Fibroblast of lung (primary cell): ENCODE measurements around the gene CAPN9. TPM values are rescaled to one million over a fixed set of nuclear protein-coding genes. Genes with fewer than 3 reads are reported as not detected.

ENCODE experiments used
- DNase-seq, 2 donors: peaks; one replicate each; pipeline versions ENCODE4 v3.0.0 to v3.0.0-alpha.2; 2010; ENCODE audit warnings: low read depth in 2 of 2
- H2AFZ ChIP-seq: 2 replicates; pipeline ENCODE4 v1.5.1; 2012; ENCODE audit warnings: low read length, control low read depth, inconsistent platforms
- H3K27ac ChIP-seq: 2 replicates; pipeline ENCODE4 v1.5.1; 2011; ENCODE audit warnings: low read length, control low read depth; ENCODE audit not compliant: insufficient read depth
- H3K27me3 ChIP-seq: 2 replicates; pipeline ENCODE4 v1.5.1; 2011; ENCODE audit warnings: mild to moderate bottlenecking, low read length; ENCODE audit not compliant: control insufficient read depth, insufficient read depth
- H3K36me3 ChIP-seq: 2 replicates; pipeline ENCODE4 v1.5.1; 2011; ENCODE audit warnings: low read length; ENCODE audit not compliant: control insufficient read depth, insufficient read depth
- H3K4me1 ChIP-seq: 2 replicates; pipeline ENCODE4 v1.5.1; 2011; ENCODE audit warnings: low read length; ENCODE audit not compliant: control insufficient read depth, insufficient read depth; ENCODE audit errors: extremely low read depth
- H3K4me2 ChIP-seq: 2 replicates; pipeline ENCODE4 v1.5.1; 2011; ENCODE audit warnings: low read length, control low read depth; ENCODE audit not compliant: insufficient read depth; ENCODE audit errors: extremely low read depth
- H3K4me3 ChIP-seq, 4 experiments: fragments of 200-600 bp in 1 of 4; sonication (generic) in 1 of 4; replicated peaks in 1 of 4; 2 replicates each; pipeline ENCODE4 v1.5.1; 2011 to 2016; ENCODE audit warnings: low read length in 4 of 4, low read depth in 3 of 4, mild to moderate bottlenecking in 3 of 4, control low read depth in 2 of 4, inconsistent platforms in 1 of 4, mixed read lengths in 1 of 4; ENCODE audit not compliant: insufficient read depth in 1 of 4; ENCODE audit errors: control extremely low read depth in 1 of 4
- H3K79me2 ChIP-seq: 2 replicates; pipeline ENCODE4 v1.5.1; 2012; ENCODE audit warnings: mild to moderate bottlenecking, low read length, inconsistent platforms; ENCODE audit not compliant: control insufficient read depth, insufficient read depth
- H3K9ac ChIP-seq: 2 replicates; pipeline ENCODE4 v1.5.1; 2011; ENCODE audit warnings: mild to moderate bottlenecking, low read length, control low read depth; ENCODE audit not compliant: insufficient read depth
- H3K9me3 ChIP-seq: 2 replicates; pipeline ENCODE4 v1.5.1; 2012; ENCODE audit warnings: low read depth, low read length; ENCODE audit not compliant: control insufficient read depth, insufficient read depth
- H4K20me1 ChIP-seq: 2 replicates; pipeline ENCODE4 v1.5.1; 2011; ENCODE audit warnings: low read length; ENCODE audit not compliant: control insufficient read depth, insufficient read depth; ENCODE audit errors: extremely low read depth
- CTCF ChIP-seq, 2 donors: IDR thresholded peaks in 1 of 2; conservative IDR thresholded peaks in 1 of 2; 1 replicate in 1 of 2; 2 replicates in 1 of 2; pipeline ENCODE4 v1.5.1; 2011 to 2012; ENCODE audit warnings: low read length in 2 of 2, control low read depth in 1 of 2, inconsistent platforms in 1 of 2, low read depth in 1 of 2, mild to moderate bottlenecking in 1 of 2
- EZH2 ChIP-seq: IDR thresholded peaks from 2 replicates; pipeline ENCODE4 v1.5.1; 2012; ENCODE audit warnings: low read length, control low read depth, mild to moderate bottlenecking; ENCODE audit errors: missing control alignments
- polyA plus RNA-seq, 2 donors: library from polyadenylated mRNA; depleted of rRNA in 1 of 2; stranded (reverse) in 1 of 2; unstranded in 1 of 2; fragments of >200 nt; gene quantifications; 2 replicates each; pipeline ENCODE4 v1.2.1, GENCODE V29; 2011 to 2012; ENCODE audit warnings: missing spikeins in 1 of 2
- total RNA-seq: library from RNA; depleted of rRNA; stranded (reverse); fragments of >200 nt; gene quantifications from 2 replicates; pipeline ENCODE4 v1.2.1, GENCODE V29; 2014

The CAPN9 gene
- total and polyA plus RNA-seq, 2 donors (not counting 1 experiment from before 2014, with no cell fraction given), result 0.17 TPM; not detected in 1

- Histone ChIP-seq H3K4me3 (no peak overlapping the region), H3K27me3 (no peaks in the 10 kb centered on the region), H3K9ac (no peak overlapping the region), H3K4me1 (peaks cover 23% of the 10 kb centered on the region), H3K79me2 (no peaks in the 10 kb centered on the region), H3K36me3 (no peaks in the 10 kb centered on the region), H3K27ac (peak overlapping the region; percentile 52), H3K4me2 (peak overlapping the region; percentile 42), H2AFZ (no peak overlapping the region), H4K20me1 (no peaks in the 10 kb centered on the region), H3K9me3 (no peaks in the 10 kb centered on the region)
- TF ChIP-seq EZH2 (no peak), CTCF (conservative IDR thresholded peaks at IDR 0.05 in 1 of 2, IDR thresholded peaks at IDR 0.05 in 1 of 2; ENCODE audit: low read depth in 1 of 2, low read length in 2 of 2) (no peak)
- peak; percentile 67 to 85 for DNase-seq
Observed at GRCh38 chr1:230824919-230825721, 77.9 kb downstream of the CAPN9 start.

GRCh38 chr1:230825761-230826160 lies 78.6 kb downstream of the CAPN9 start:
- no peak overlapping the region for H3K4me3 ChIP-seq

More at GRCh38 chr1:230825761-230826160, 78.6 kb downstream of the CAPN9 start:
- Histone ChIP-seq H3K79me2 (no peaks in the 10 kb centered on the region), H3K36me3 (no peaks in the 10 kb centered on the region), H3K27ac (no peak overlapping the region), H3K9me3 (no peaks in the 10 kb centered on the region), H3K4me1 (peaks cover 23% of the 10 kb centered on the region), H2AFZ (no peak overlapping the region), H3K4me2 (no peak overlapping the region), H3K27me3 (no peaks in the 10 kb centered on the region), H3K9ac (no peak overlapping the region), H4K20me1 (no peaks in the 10 kb centered on the region)
- peak in 1 of 2 donors; percentile 60 for DNase-seq
- no peak for TF ChIP-seq CTCF (conservative IDR thresholded peaks at IDR 0.05 in 1 of 2, IDR thresholded peaks at IDR 0.05 in 1 of 2; ENCODE audit: low read depth in 1 of 2, low read length in 2 of 2)
- no peak for TF ChIP-seq EZH2
